ENCODE measurements around the gene MTCL1.

Gene MTCL1

GRCh38 chr18:8858888-8859511, 153.6 kb downstream of the MTCL1 start:
- Histone ChIP-seq H3K27ac (ENCODE audit: low read depth, low read length, poor library complexity, severe bottlenecking) (no peak overlapping the region), H3K4me3 (ENCODE audit: low read depth, low read length, poor library complexity, severe bottlenecking) (no peak overlapping the region), H2AFZ (ENCODE audit: low read length) (0 out of 2 replicates have a peak overlapping the region, but pooled peaks have one; percentile 5), H3K79me2 (ENCODE audit: insufficient read depth, low read length) (no peaks in the 10 kb centered on the region), H3K9me3 (ENCODE audit: low read length) (no peaks in the 10 kb centered on the region), H3K27me3 (ENCODE audit: insufficient read depth, low read length) (no peaks in the 10 kb centered on the region), H4K20me1 (ENCODE audit: insufficient read depth, low read length) (no peaks in the 10 kb centered on the region), H3K36me3 (ENCODE audit: insufficient read depth, low read length) (no peaks in the 10 kb centered on the region), H3K9ac (ENCODE audit: low read length) (no peak overlapping the region), H3K9me2 (ENCODE audit: low read depth, low read length) (no peaks in the 10 kb centered on the region), H3K4me2 (ENCODE audit: low read length) (no peak overlapping the region), H3F3A (ENCODE audit: insufficient read depth, low read length) (no peaks in the 10 kb centered on the region), H3K4me1 (ENCODE audit: insufficient read depth, low read length, severe bottlenecking) (peaks cover 35% of the 10 kb centered on the region)
- TF ChIP-seq EZH2 (IDR thresholded peaks at IDR 0.05; ENCODE audit: borderline replicate concordance, low read length) (no peak), CTCF (IDR thresholded peaks at IDR 0.05; ENCODE audit: low read length) (no peak)

GRCh38 chr18:8860845-8861642, 155.7 kb downstream of the MTCL1 start:
- Histone ChIP-seq H3K4me2 (ENCODE audit: low read length) (peak overlapping the region; percentile 12; the same call in 1 of the 2 replicates), H2AFZ (ENCODE audit: low read length) (no peak overlapping the region)

GRCh38 chr18:8863427-8863826, 158.1 kb downstream of the MTCL1 start:
- Histone ChIP-seq H3F3A (ENCODE audit: insufficient read depth, low read length) (no peaks in the 10 kb centered on the region), H2AFZ (ENCODE audit: low read length) (no peak overlapping the region), H3K9me2 (ENCODE audit: low read depth, low read length) (no peaks in the 10 kb centered on the region), H3K9ac (ENCODE audit: low read length) (no peak overlapping the region), H4K20me1 (ENCODE audit: insufficient read depth, low read length) (no peaks in the 10 kb centered on the region), H3K4me1 (ENCODE audit: insufficient read depth, low read length, severe bottlenecking) (peaks cover 21% of the 10 kb centered on the region), H3K4me3 (ENCODE audit: low read depth, low read length, poor library complexity, severe bottlenecking) (no peak overlapping the region), H3K9me3 (ENCODE audit: low read length) (no peaks in the 10 kb centered on the region), H3K4me2 (ENCODE audit: low read length) (no peak overlapping the region), H3K79me2 (ENCODE audit: insufficient read depth, low read length) (no peaks in the 10 kb centered on the region), H3K27me3 (ENCODE audit: insufficient read depth, low read length) (no peaks in the 10 kb centered on the region), H3K27ac (ENCODE audit: low read depth, low read length, poor library complexity, severe bottlenecking) (no peak overlapping the region), H3K36me3 (ENCODE audit: insufficient read depth, low read length) (no peaks in the 10 kb centered on the region)
- TF ChIP-seq CTCF (IDR thresholded peaks at IDR 0.05; ENCODE audit: low read length) (no peak), EZH2 (IDR thresholded peaks at IDR 0.05; ENCODE audit: borderline replicate concordance, low read length) (no peak)

More at GRCh38 chr18:8860845-8861642, 155.7 kb downstream of the MTCL1 start:
- H3K9ac ChIP-seq (ENCODE audit: low read length), result no peak overlapping the region; the same call in 1 of the 2 replicates
- no peaks in the 10 kb centered on the region for H4K20me1 ChIP-seq (ENCODE audit: insufficient read depth, low read length)
- H3K79me2 ChIP-seq (ENCODE audit: insufficient read depth, low read length), result no peaks in the 10 kb centered on the region
- no peaks in the 10 kb centered on the region for H3F3A ChIP-seq (ENCODE audit: insufficient read depth, low read length)
- H3K9me2 ChIP-seq (ENCODE audit: low read depth, low read length), result no peaks in the 10 kb centered on the region
- H3K36me3 ChIP-seq (ENCODE audit: insufficient read depth, low read length), result no peaks in the 10 kb centered on the region
- H3K27ac ChIP-seq (ENCODE audit: low read depth, low read length, poor library complexity, severe bottlenecking), result peak overlapping the region; percentile 76
- no peaks in the 10 kb centered on the region for H3K9me3 ChIP-seq (ENCODE audit: low read length)
- no peak overlapping the region for H3K4me3 ChIP-seq (ENCODE audit: low read depth, low read length, poor library complexity, severe bottlenecking)
- no peak for TF ChIP-seq CTCF (IDR thresholded peaks at IDR 0.05; ENCODE audit: low read length)
- no peak for TF ChIP-seq EZH2 (IDR thresholded peaks at IDR 0.05; ENCODE audit: borderline replicate concordance, low read length)
- peaks cover 25% of the 10 kb centered on the region for H3K4me1 ChIP-seq (ENCODE audit: insufficient read depth, low read length, severe bottlenecking)
- no peaks in the 10 kb centered on the region for H3K27me3 ChIP-seq (ENCODE audit: insufficient read depth, low read length)
